Vagina (tissue), 2 donors: Measurements from ENCODE around the gene RPH3AL.

Experiments used
- CTCF ChIP-seq, 3 experiments: fragments of 450-650 bp in 2 of 3; fragments of 200-600 bp in 1 of 3; sonication (generic) in 1 of 3; IDR thresholded peaks; one replicate each; pipeline ENCODE4 v1.5.1; 2017 to 2019; ENCODE audit warnings: antibody characterized with exemption in 3 of 3, mild to moderate bottlenecking in 2 of 3, moderate library complexity in 2 of 3
- POLR2A ChIP-seq, 2 donors: fragments of 450-650 bp; IDR thresholded peaks; one replicate each; pipeline ENCODE4 v1.6.1; 2017; ENCODE audit warnings: antibody characterized with exemption in 2 of 2, mild to moderate bottlenecking in 2 of 2, moderate library complexity in 2 of 2
- POLR2AphosphoS5 ChIP-seq, 2 donors: sonication (generic); formaldehyde crosslinking; IDR thresholded peaks; one replicate each; pipeline ENCODE4 v1.9.0; 2017; ENCODE audit warnings: antibody characterized with exemption in 2 of 2, mild to moderate bottlenecking in 2 of 2, low read depth in 1 of 2; ENCODE audit not compliant: insufficient read depth in 1 of 2

DNA sequence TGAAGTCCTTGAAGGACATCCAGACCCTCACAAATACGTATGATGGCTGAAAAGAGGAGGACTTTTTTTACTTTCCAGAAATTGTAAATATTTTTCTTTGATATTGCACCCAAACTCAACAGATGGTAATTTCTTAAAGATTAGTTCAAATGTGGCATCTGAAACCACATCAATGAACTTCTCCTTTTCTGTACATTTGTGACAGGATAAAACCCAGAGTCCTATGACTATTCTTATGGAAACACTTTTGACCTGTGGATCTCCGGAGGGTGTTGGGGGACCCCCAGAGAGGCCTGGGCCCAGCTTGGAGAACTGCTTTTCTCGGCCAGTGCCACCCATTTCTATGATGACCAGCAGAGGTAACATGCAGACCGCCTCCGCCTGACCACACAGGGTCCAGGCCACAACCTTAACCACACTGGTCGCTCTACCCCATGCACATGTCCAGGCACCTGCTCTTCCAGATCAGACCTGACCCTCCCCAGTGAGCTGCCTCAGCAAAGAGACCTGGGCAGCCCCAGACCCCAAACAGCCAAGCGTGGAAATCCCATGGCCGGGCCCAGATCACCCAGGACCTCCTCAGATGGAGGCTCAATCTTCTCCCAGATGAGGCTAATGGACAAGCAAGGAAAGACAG, 22.7 kb downstream of the RPH3AL start:
- TF ChIP-seq POLR2AphosphoS5 (IDR thresholded peaks at IDR 0.05; ENCODE audit: insufficient read depth in 1 of 2, low read depth in 1 of 2) (no peak), POLR2A (IDR thresholded peaks at IDR 0.05) (no peak), CTCF (IDR thresholded peaks at IDR 0.05) (no peak)
